ENCODE data around the gene GPC3. TPM values are rescaled to one million over a fixed set of nuclear protein-coding genes. Genes with fewer than 3 reads are reported as not detected.

GPC3 gene
- total RNA-seq, 4 donors from 2014 or later: 1.4 to 5.8 (median 2.7) TPM

GRCh38 chrX:133819546-133819945 is 165.8 kb downstream of the GPC3 start:
- Histone ChIP-seq H3K4me3 (no peak overlapping the region), H3K9me3 (no peaks in the 10 kb centered on the region), H3K27me3 (no peaks in the 10 kb centered on the region), H3K4me1 (no peaks in the 10 kb centered on the region), H3K27ac (no peak overlapping the region), H3K36me3 (no peaks in the 10 kb centered on the region)
- TF ChIP-seq POLR2A (IDR thresholded peaks at IDR 0.05): no peak
- TF ChIP-seq, protein P1, sequence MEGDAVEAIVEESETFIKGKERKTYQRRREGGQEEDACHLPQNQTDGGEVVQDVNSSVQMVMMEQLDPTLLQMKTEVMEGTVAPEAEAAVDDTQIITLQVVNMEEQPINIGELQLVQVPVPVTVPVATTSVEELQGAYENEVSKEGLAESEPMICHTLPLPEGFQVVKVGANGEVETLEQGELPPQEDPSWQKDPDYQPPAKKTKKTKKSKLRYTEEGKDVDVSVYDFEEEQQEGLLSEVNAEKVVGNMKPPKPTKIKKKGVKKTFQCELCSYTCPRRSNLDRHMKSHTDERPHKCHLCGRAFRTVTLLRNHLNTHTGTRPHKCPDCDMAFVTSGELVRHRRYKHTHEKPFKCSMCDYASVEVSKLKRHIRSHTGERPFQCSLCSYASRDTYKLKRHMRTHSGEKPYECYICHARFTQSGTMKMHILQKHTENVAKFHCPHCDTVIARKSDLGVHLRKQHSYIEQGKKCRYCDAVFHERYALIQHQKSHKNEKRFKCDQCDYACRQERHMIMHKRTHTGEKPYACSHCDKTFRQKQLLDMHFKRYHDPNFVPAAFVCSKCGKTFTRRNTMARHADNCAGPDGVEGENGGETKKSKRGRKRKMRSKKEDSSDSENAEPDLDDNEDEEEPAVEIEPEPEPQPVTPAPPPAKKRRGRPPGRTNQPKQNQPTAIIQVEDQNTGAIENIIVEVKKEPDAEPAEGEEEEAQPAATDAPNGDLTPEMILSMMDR (IDR thresholded peaks at IDR 0.05 in 4 of 5, conservative IDR thresholded peaks at IDR 0.05 in 1 of 5): no peak
- in situ Hi-C loops (cut with MboI; ENCODE audit: low sequenced_read_pairs in 4 of 4): no loop called here
- ATAC-seq (no peak), DNase-seq (no peak)
- intact Hi-C loops (cut with DNase I; ENCODE audit: low total_unique reads): no loop called here

GRCh38 chrX:133818019-133818418 is 167.4 kb downstream of the GPC3 start:
- no peak overlapping the region for H3K27ac ChIP-seq
- ATAC-seq: no peak
- no peaks in the 10 kb centered on the region for H3K36me3 ChIP-seq
- intact Hi-C loops (cut with DNase I; ENCODE audit: low total_unique reads): no loop called here
- in situ Hi-C loops (cut with MboI; ENCODE audit: low sequenced_read_pairs in 4 of 4): no loop called here
- no peak overlapping the region for H3K4me3 ChIP-seq
- no peaks in the 10 kb centered on the region for H3K27me3 ChIP-seq
- no peaks in the 10 kb centered on the region for H3K9me3 ChIP-seq
- DNase-seq: no peak
- H3K4me1 ChIP-seq: no peaks in the 10 kb centered on the region
- TF ChIP-seq, protein P1 (IDR thresholded peaks at IDR 0.05 in 4 of 5, conservative IDR thresholded peaks at IDR 0.05 in 1 of 5): no peak
- no peak for TF ChIP-seq POLR2A (IDR thresholded peaks at IDR 0.05)

DNA sequence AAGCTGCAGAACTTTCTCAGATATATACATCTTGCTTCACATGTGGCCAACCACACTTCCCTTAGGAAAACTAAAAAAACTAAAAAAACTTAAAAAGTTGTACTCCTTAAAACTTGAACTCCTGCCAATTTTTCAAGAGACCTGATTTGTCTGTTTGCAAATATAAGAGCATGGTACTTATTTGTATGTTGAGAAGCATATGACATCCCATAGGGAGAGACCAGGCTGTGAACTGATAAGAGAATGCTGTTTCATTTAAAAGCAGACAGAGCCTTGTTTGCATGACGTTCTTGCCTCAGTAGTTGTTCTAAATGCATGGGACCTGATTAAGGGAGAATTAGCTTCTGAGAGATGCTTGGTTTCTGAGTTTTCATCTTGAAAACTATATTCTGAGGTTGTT is 169.9 kb downstream of the GPC3 start:
- ATAC-seq (no peak), DNase-seq (no peak)
- in situ Hi-C loops (cut with MboI; ENCODE audit: low sequenced_read_pairs in 4 of 4): no loop called here
- intact Hi-C loops (cut with DNase I; ENCODE audit: low total_unique reads): no loop called here
- no peak for TF ChIP-seq POLR2A (IDR thresholded peaks at IDR 0.05)
- TF ChIP-seq, protein P1 (IDR thresholded peaks at IDR 0.05 in 4 of 5, conservative IDR thresholded peaks at IDR 0.05 in 1 of 5): no peak
- Histone ChIP-seq H3K4me1 (no peaks in the 10 kb centered on the region), H3K9me3 (no peaks in the 10 kb centered on the region), H3K36me3 (no peaks in the 10 kb centered on the region), H3K27me3 (no peaks in the 10 kb centered on the region), H3K4me3 (no peak overlapping the region), H3K27ac (no peak overlapping the region)

- in situ Hi-C loops (cut with MboI; ENCODE audit: low sequenced_read_pairs in 4 of 4): no loop called here
- DNase-seq (no peak), ATAC-seq (no peak)
- H3K27me3 ChIP-seq: no peaks in the 10 kb centered on the region
- no peak for TF ChIP-seq POLR2A (IDR thresholded peaks at IDR 0.05)
- TF ChIP-seq, protein P1 (IDR thresholded peaks at IDR 0.05 in 4 of 5, conservative IDR thresholded peaks at IDR 0.05 in 1 of 5): no peak
- no peaks in the 10 kb centered on the region for H3K9me3 ChIP-seq
- H3K27ac ChIP-seq: no peak overlapping the region
- intact Hi-C loops (cut with DNase I; ENCODE audit: low total_unique reads): no loop called here
- no peaks in the 10 kb centered on the region for H3K4me1 ChIP-seq
- H3K4me3 ChIP-seq: no peak overlapping the region
- H3K36me3 ChIP-seq: no peaks in the 10 kb centered on the region
Measured at GRCh38 chrX:133813971-133814370, 171.4 kb downstream of the GPC3 start.

DNA sequence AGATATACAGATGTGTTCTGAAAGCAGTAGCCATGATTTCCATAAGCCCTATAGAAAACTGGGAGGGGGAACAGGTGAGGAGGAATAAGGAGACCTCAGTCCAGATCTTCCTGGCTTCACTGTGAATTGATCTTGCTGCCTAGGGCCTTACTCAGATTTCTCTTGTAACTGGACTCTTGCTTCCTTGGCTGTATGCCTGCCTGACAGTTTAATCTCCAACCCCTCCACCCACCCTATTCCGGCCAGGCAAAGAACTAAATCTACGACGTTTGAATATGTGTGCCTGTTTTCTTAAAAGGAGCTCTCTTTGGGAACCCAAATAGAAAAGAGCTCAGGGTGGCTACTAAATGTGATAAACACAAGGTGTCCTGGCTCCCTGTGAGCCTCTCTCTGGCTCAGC is 173.0 kb downstream of the GPC3 start:
- in situ Hi-C loops (cut with MboI; ENCODE audit: low sequenced_read_pairs in 4 of 4): no loop called here
- TF ChIP-seq, protein P1 (IDR thresholded peaks at IDR 0.05 in 4 of 5, conservative IDR thresholded peaks at IDR 0.05 in 1 of 5): no peak
- TF ChIP-seq POLR2A (IDR thresholded peaks at IDR 0.05): no peak
- no peak for DNase-seq
- H3K4me3 ChIP-seq: no peak overlapping the region
- H3K36me3 ChIP-seq: no peaks in the 10 kb centered on the region
- no peaks in the 10 kb centered on the region for H3K9me3 ChIP-seq
- no peak overlapping the region for H3K27ac ChIP-seq
- no peaks in the 10 kb centered on the region for H3K27me3 ChIP-seq
- intact Hi-C loops (cut with DNase I; ENCODE audit: low total_unique reads): no loop called here
- no peaks in the 10 kb centered on the region for H3K4me1 ChIP-seq
- ATAC-seq: no peak
